Measurements from ENCODE around the gene HEPHL1.

GRCh38 chr11:93988455-93988854, 32.7 kb upstream of the HEPHL1 start:
- no peak for TF ChIP-seq CTCF (conservative IDR thresholded peaks at IDR 0.05 in 1 of 2, IDR thresholded peaks at IDR 0.05 in 1 of 2; ENCODE audit: low read depth in 1 of 2, low read length in 2 of 2)
- TF ChIP-seq EZH2 (IDR thresholded peaks at IDR 0.05; ENCODE audit: low read length, missing control alignments) = no peak
